ENCODE results near the gene IPO9.
A peak's percentile ranks its signal among the peaks of the same experiment; 100 is the strongest.

Gene IPO9

GRCh38 chr1:201779351-201779880, 49.5 kb upstream of the IPO9 start (continued):
- TF ChIP-seq TSHZ2 (CRISPR knock-in tag; IDR thresholded peaks at IDR 0.05) (no peak), RARB (CRISPR knock-in tag; IDR thresholded peaks at IDR 0.05) (no peak), ZNF8 (CRISPR knock-in tag; IDR thresholded peaks at IDR 0.05) (no peak), ISL1 (CRISPR knock-in tag; IDR thresholded peaks at IDR 0.05) (no peak), TCF4 (CRISPR knock-in tag; IDR thresholded peaks at IDR 0.05; ENCODE audit: borderline replicate concordance) (no peak), CSRNP3 (CRISPR knock-in tag; IDR thresholded peaks at IDR 0.05) (no peak), ARNTL (CRISPR knock-in tag; IDR thresholded peaks at IDR 0.05; ENCODE audit: borderline replicate concordance, low read depth) (no peak), CSDC2 (CRISPR knock-in tag; IDR thresholded peaks at IDR 0.05) (no peak), ZNF565 (CRISPR knock-in tag; conservative IDR thresholded peaks at IDR 0.05; ENCODE audit: low read depth) (no peak), PPARA (CRISPR knock-in tag; IDR thresholded peaks at IDR 0.05; ENCODE audit: borderline replicate concordance) (no peak), BACH2 (CRISPR knock-in tag; IDR thresholded peaks at IDR 0.05; ENCODE audit: borderline replicate concordance) (no peak), ZNF70 (CRISPR knock-in tag; IDR thresholded peaks at IDR 0.05) (no peak), OSR1 (CRISPR knock-in tag; IDR thresholded peaks at IDR 0.05) (no peak)

GRCh38 chr1:201780952-201781351, 48.0 kb upstream of the IPO9 start:
- ATAC-seq: no peak
- no peak for TF ChIP-seq SNAI2 (CRISPR knock-in tag; IDR thresholded peaks at IDR 0.05)
- TF ChIP-seq CREB5 (CRISPR knock-in tag; IDR thresholded peaks at IDR 0.05; ENCODE audit: low read depth): no peak
- TF ChIP-seq ZC3H10 (CRISPR knock-in tag; IDR thresholded peaks at IDR 0.05): no peak
- no peak for TF ChIP-seq RARB (CRISPR knock-in tag; IDR thresholded peaks at IDR 0.05)
- TF ChIP-seq ARNTL (CRISPR knock-in tag; IDR thresholded peaks at IDR 0.05; ENCODE audit: borderline replicate concordance, low read depth): no peak
- TF ChIP-seq TSHZ2 (CRISPR knock-in tag; IDR thresholded peaks at IDR 0.05): no peak
- TF ChIP-seq ZNF70 (CRISPR knock-in tag; IDR thresholded peaks at IDR 0.05): no peak

- ATAC-seq: no peak
- TF ChIP-seq ZC3H10 (CRISPR knock-in tag; IDR thresholded peaks at IDR 0.05): peak; percentile 82
- TF ChIP-seq TOX (CRISPR knock-in tag; IDR thresholded peaks at IDR 0.05; ENCODE audit: borderline replicate concordance): peak; percentile 75
- TF ChIP-seq OSR1 (CRISPR knock-in tag; IDR thresholded peaks at IDR 0.05): peak; percentile 83; the same call in 1 of the 2 replicates
- TF ChIP-seq CSDC2 (CRISPR knock-in tag; IDR thresholded peaks at IDR 0.05): no peak
These were observed 47.5 kb upstream of the IPO9 start for GRCh38 chr1:201781437-201781836.

- TF ChIP-seq TSHZ2 (CRISPR knock-in tag; IDR thresholded peaks at IDR 0.05) (no peak), OSR1 (CRISPR knock-in tag; IDR thresholded peaks at IDR 0.05) (no peak), ARNTL (CRISPR knock-in tag; IDR thresholded peaks at IDR 0.05; ENCODE audit: borderline replicate concordance, low read depth) (no peak), POU6F1 (CRISPR knock-in tag; IDR thresholded peaks at IDR 0.05; ENCODE audit: borderline replicate concordance, low read depth) (no peak), GLIS3 (CRISPR knock-in tag; IDR thresholded peaks at IDR 0.05) (no peak), SNAI2 (CRISPR knock-in tag; IDR thresholded peaks at IDR 0.05) (no peak)
- no peak for ATAC-seq
These were observed 46.6 kb upstream of the IPO9 start for GRCh38 chr1:201782353-201782752.
